SU-DHL-6 (cell line): ENCODE data around the gene PTPRQ.

Experiments used
- H2AFZ ChIP-seq: fragments of 200-600 bp; sonication (generic); 2 replicates; pipeline ENCODE4 v1.6.1; 2014; ENCODE audit warnings: low read depth, mild to moderate bottlenecking, moderate library complexity, mixed read lengths, antibody characterized with exemption, low read length; ENCODE audit not compliant: severe bottlenecking
- H3F3A ChIP-seq: fragments of 200-600 bp; shearing (Covaris generic); 2 replicates; pipeline ENCODE4 v1.6.0; 2016; ENCODE audit warnings: antibody characterized with exemption, mild to moderate bottlenecking; ENCODE audit not compliant: insufficient read depth
- H3K27ac ChIP-seq: fragments of 200-600 bp; sonication (generic); 2 replicates; pipeline ENCODE4 v1.5.1; 2016; ENCODE audit warnings: low read depth, mild to moderate bottlenecking, low read length, moderate library complexity, mixed read lengths
- H3K27me3 ChIP-seq: fragments of 200-600 bp; sonication (generic), shearing (Covaris generic); 2 replicates; pipeline ENCODE4 v1.6.0; 2014; ENCODE audit warnings: mild to moderate bottlenecking, low read length
- H3K36me3 ChIP-seq: fragments of 200-600 bp; sonication (generic); 2 replicates; pipeline ENCODE4 v1.6.1; 2014; ENCODE audit warnings: mild to moderate bottlenecking, low read length, mixed read lengths
- H3K4me2 ChIP-seq: fragments of 300-600, 200-600 bp; shearing (Covaris generic), sonication (generic); 2 replicates; pipeline ENCODE4 v1.6.0; 2014; ENCODE audit warnings: low read length, low read depth, mild to moderate bottlenecking; ENCODE audit not compliant: poor library complexity, severe bottlenecking
- H3K4me3 ChIP-seq: fragments of 200-600 bp; sonication (generic); 2 replicates; pipeline ENCODE4 v1.5.1; 2014; ENCODE audit warnings: antibody characterized with exemption, low read length, mild to moderate bottlenecking, mixed read lengths; ENCODE audit not compliant: insufficient read depth, poor library complexity, severe bottlenecking
- H3K79me2 ChIP-seq: fragments of 200-600 bp; sonication (generic); 2 replicates; pipeline ENCODE4 v1.6.1; 2014; ENCODE audit warnings: mild to moderate bottlenecking, low read length, moderate library complexity; ENCODE audit not compliant: insufficient read depth
- H3K9ac ChIP-seq: fragments of 200-600 bp; sonication (generic); 2 replicates; pipeline ENCODE4 v1.7.0; 2014; ENCODE audit warnings: mild to moderate bottlenecking, low read length
- H3K9me2 ChIP-seq: fragments of 200-600 bp; sonication (generic); replicated peaks from 2 replicates; pipeline ENCODE4 v1.6.1; 2014; ENCODE audit warnings: low read length; ENCODE audit not compliant: insufficient read depth
- H3K9me3 ChIP-seq: fragments of 200-600 bp; sonication (generic); 2 replicates; pipeline ENCODE4 v1.6.1; 2014; ENCODE audit warnings: low read length, mixed read lengths; ENCODE audit not compliant: insufficient read depth
- H4K20me1 ChIP-seq: fragments of 200-600 bp; sonication (generic); 2 replicates; pipeline ENCODE4 v1.6.1; 2014; ENCODE audit warnings: low read depth, mild to moderate bottlenecking, antibody characterized with exemption, low read length, moderate library complexity, mixed read lengths
- EZH2phosphoT487 ChIP-seq: fragments of 200-600 bp; sonication (generic), shearing (Covaris generic); conservative IDR thresholded peaks from 2 replicates; pipeline ENCODE4 v1.6.1; 2018; ENCODE audit warnings: mild to moderate bottlenecking, antibody characterized with exemption, low read length, moderate library complexity, mixed read lengths
- TF ChIP-seq, protein P1 (sequence below): fragments of 200-600 bp; sonication (generic); IDR thresholded peaks from one replicate; pipeline ENCODE4 v1.5.1; 2017; ENCODE audit warnings: antibody characterized with exemption, mild to moderate bottlenecking, low read length, moderate library complexity; ENCODE audit not compliant: insufficient read depth, poor library complexity, severe bottlenecking

Gene PTPRQ

DNA sequence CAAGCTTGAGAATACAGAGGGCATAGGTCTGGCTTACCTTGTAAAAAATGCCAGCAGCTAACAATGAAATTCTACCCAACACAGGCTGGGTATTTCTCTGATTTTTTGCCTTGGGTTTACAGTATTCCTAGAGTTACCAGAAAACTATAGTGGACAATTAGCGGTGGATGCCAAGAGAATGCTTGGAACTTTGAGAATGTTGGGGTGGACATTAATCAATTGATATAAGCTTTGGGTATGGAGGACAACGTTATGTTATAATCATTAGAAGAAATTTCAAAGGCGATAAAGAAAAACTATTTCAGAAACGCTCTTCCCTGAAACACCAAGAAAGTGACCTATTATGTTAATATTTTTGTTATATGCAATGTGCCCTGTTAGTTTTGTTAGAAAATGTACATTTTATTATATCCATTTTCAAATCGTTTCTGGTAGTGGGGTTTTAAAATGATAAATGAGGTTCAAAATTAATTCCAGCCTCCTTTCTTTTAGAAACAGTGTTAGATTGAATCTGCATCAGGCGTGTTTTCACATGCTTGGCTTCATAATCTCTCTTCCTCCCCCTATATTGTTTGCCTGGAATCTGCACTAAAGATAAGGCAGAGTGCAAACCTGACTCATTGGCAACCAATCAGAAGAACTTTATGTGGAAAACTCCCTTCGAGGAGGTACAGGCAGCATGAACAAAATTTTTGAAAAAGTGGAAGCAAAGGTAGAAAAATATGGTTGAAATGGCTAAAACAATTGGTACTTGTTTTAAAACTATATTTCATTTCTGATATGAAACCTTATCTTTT, 1.4 kb upstream of the PTPRQ start:
- Histone ChIP-seq H3K27ac (no peak overlapping the region), H3K4me2 (no peak overlapping the region), H3K9me3 (no peaks in the 10 kb centered on the region), H3K4me3 (no peak overlapping the region), H3K79me2 (no peaks in the 10 kb centered on the region), H3K9ac (no peak overlapping the region), H3K27me3 (no peaks in the 10 kb centered on the region), H3K9me2 (no peaks in the 10 kb centered on the region), H3K36me3 (no peaks in the 10 kb centered on the region), H3F3A (no peaks in the 10 kb centered on the region; the same call in 1 of the 2 replicates), H4K20me1 (no peaks in the 10 kb centered on the region), H2AFZ (no peak overlapping the region)
- TF ChIP-seq, protein P1, sequence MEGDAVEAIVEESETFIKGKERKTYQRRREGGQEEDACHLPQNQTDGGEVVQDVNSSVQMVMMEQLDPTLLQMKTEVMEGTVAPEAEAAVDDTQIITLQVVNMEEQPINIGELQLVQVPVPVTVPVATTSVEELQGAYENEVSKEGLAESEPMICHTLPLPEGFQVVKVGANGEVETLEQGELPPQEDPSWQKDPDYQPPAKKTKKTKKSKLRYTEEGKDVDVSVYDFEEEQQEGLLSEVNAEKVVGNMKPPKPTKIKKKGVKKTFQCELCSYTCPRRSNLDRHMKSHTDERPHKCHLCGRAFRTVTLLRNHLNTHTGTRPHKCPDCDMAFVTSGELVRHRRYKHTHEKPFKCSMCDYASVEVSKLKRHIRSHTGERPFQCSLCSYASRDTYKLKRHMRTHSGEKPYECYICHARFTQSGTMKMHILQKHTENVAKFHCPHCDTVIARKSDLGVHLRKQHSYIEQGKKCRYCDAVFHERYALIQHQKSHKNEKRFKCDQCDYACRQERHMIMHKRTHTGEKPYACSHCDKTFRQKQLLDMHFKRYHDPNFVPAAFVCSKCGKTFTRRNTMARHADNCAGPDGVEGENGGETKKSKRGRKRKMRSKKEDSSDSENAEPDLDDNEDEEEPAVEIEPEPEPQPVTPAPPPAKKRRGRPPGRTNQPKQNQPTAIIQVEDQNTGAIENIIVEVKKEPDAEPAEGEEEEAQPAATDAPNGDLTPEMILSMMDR, result no peak

DNA sequence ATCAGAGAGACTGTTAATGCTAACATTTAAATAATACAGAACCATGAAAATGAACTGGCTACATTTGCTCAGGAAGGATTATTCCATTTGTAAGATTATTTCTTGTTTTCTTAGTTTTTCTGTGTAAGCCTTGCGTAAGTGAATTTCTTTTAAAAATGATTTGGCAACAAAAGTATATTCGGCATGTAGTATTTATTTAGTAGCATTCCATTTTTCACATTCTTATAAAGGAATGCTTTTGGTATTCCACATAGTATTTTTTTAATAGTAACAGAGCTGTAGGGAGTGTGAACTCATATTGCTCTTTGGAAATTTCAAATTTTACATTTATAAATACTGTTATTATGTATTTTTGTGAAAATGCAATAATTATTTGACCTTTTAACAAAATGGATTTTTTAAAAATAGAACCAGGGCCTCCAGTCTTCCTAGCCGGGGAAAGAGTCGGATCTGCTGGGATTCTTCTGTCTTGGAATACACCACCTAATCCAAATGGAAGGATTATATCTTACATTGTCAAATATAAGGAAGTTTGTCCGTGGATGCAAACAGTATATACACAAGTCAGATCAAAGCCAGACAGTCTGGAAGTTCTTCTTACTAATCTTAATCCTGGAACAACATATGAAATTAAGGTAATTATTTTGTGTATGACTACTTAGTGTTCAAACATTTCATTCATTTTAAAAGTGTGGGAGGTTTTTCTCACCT, 1.2 kb downstream of the PTPRQ start:
- H3F3A ChIP-seq, result no peaks in the 10 kb centered on the region; the same call in 1 of the 2 replicates
- H3K4me3 ChIP-seq, result no peak overlapping the region
- H2AFZ ChIP-seq, result no peak overlapping the region
- no peak overlapping the region for H3K4me2 ChIP-seq
- no peaks in the 10 kb centered on the region for H3K9me2 ChIP-seq
- H3K27ac ChIP-seq, result no peak overlapping the region
- no peak for TF ChIP-seq EZH2phosphoT487
- TF ChIP-seq, protein P1, result no peak
- H4K20me1 ChIP-seq, result no peaks in the 10 kb centered on the region
- no peaks in the 10 kb centered on the region for H3K27me3 ChIP-seq
- H3K79me2 ChIP-seq, result no peaks in the 10 kb centered on the region
- H3K9me3 ChIP-seq, result no peaks in the 10 kb centered on the region
- H3K36me3 ChIP-seq, result no peaks in the 10 kb centered on the region
- no peak overlapping the region for H3K9ac ChIP-seq

DNA sequence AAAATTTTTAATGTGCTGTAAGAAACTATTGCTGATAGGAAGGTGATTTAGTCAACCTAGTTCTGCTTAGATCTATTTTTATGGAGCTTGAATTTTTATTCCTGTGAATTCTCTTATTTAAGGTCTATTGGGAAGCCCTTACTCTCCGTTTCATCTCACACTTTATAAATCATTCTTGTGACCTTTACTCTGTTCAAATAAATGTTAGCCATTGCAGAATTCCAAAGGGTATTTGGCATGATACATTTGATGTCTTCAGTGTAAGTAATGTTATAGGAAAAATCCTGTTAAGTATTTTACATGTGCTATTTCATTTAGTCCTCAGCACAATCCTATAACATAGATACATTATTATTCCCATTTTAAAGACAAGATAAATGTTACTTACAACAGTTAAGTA, 12.5 kb downstream of the PTPRQ start:
- Histone ChIP-seq H3K27me3 (no peaks in the 10 kb centered on the region), H3K9me3 (no peaks in the 10 kb centered on the region), H3K9ac (no peak overlapping the region), H4K20me1 (no peaks in the 10 kb centered on the region), H3K9me2 (no peaks in the 10 kb centered on the region), H3F3A (no peaks in the 10 kb centered on the region), H3K4me3 (no peak overlapping the region), H3K36me3 (no peaks in the 10 kb centered on the region), H2AFZ (no peak overlapping the region), H3K4me2 (no peak overlapping the region), H3K27ac (no peak overlapping the region), H3K79me2 (no peaks in the 10 kb centered on the region)
- TF ChIP-seq, protein P1, result no peak
- no peak for TF ChIP-seq EZH2phosphoT487
